ENCODE measurements around the gene TMEM35A. TPM values are rescaled to one million over a fixed set of nuclear protein-coding genes. Genes with fewer than 3 reads are reported as not detected.

TMEM35A gene, protein sequence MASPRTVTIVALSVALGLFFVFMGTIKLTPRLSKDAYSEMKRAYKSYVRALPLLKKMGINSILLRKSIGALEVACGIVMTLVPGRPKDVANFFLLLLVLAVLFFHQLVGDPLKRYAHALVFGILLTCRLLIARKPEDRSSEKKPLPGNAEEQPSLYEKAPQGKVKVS
- 1 to 10 TPM in 1 of 2 donors, under 1 TPM in 1; 0.68 to 7.7 TPM for total RNA-seq

GRCh38 chrX:101078716-101079598, at the start of gene TMEM35A:
TSS of gene TMEM35A (plus strand) at chrX:101078879. CDS start at chrX:101079003, 124 bp downstream.
- no peaks in the 10 kb centered on the region for H3K4me1 ChIP-seq (ENCODE audit: control insufficient read depth in 1 of 2, low read depth in 2 of 2)
- H3K9me3 ChIP-seq = no peaks in the 10 kb centered on the region
- TF ChIP-seq, protein P1, sequence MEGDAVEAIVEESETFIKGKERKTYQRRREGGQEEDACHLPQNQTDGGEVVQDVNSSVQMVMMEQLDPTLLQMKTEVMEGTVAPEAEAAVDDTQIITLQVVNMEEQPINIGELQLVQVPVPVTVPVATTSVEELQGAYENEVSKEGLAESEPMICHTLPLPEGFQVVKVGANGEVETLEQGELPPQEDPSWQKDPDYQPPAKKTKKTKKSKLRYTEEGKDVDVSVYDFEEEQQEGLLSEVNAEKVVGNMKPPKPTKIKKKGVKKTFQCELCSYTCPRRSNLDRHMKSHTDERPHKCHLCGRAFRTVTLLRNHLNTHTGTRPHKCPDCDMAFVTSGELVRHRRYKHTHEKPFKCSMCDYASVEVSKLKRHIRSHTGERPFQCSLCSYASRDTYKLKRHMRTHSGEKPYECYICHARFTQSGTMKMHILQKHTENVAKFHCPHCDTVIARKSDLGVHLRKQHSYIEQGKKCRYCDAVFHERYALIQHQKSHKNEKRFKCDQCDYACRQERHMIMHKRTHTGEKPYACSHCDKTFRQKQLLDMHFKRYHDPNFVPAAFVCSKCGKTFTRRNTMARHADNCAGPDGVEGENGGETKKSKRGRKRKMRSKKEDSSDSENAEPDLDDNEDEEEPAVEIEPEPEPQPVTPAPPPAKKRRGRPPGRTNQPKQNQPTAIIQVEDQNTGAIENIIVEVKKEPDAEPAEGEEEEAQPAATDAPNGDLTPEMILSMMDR (IDR thresholded peaks at IDR 0.05) = no peak
- ATAC-seq (ENCODE audit: insufficient number of reproducible peaks, low FRiP score, low read depth) = no peak
- DNase-seq (ENCODE audit: low spot score) = no peak
- peak within 1 kb of the TSS; percentile 71 for H3K4me3 ChIP-seq
- H3K27ac ChIP-seq = no peak within 1 kb of the TSS
- H3K36me3 ChIP-seq = no peaks in the 10 kb centered on the region
- H3K27me3 ChIP-seq (replicated peaks; ENCODE audit: insufficient read depth) = no peaks in the 10 kb centered on the region

- Histone ChIP-seq H3K9me3 (no peaks in the 10 kb centered on the region), H3K27ac (no peak overlapping the region), H3K36me3 (peaks cover 4% of the 10 kb centered on the region), H3K4me1 (ENCODE audit: control insufficient read depth in 1 of 2, low read depth in 2 of 2) (no peaks in the 10 kb centered on the region), H3K4me3 (no peak overlapping the region), H3K27me3 (replicated peaks; ENCODE audit: insufficient read depth) (no peaks in the 10 kb centered on the region)
- DNase-seq (ENCODE audit: low spot score) (no peak), ATAC-seq (ENCODE audit: insufficient number of reproducible peaks, low FRiP score, low read depth) (no peak)
- TF ChIP-seq, protein P1 (IDR thresholded peaks at IDR 0.05) = no peak
These were observed 49.0 kb upstream of the TMEM35A start for GRCh38 chrX:101029665-101030064.

GRCh38 chrX:101037231-101037630, 41.4 kb upstream of the TMEM35A start:
- Histone ChIP-seq H3K4me3 (no peak overlapping the region), H3K27me3 (replicated peaks; ENCODE audit: insufficient read depth) (no peaks in the 10 kb centered on the region), H3K27ac (no peak overlapping the region), H3K36me3 (peaks cover 6% of the 10 kb centered on the region), H3K9me3 (no peaks in the 10 kb centered on the region), H3K4me1 (ENCODE audit: control insufficient read depth in 1 of 2, low read depth in 2 of 2) (no peaks in the 10 kb centered on the region)
- ATAC-seq (ENCODE audit: insufficient number of reproducible peaks, low FRiP score, low read depth) (no peak), DNase-seq (ENCODE audit: low spot score) (no peak)
- TF ChIP-seq, protein P1 (IDR thresholded peaks at IDR 0.05) = no peak

DNA sequence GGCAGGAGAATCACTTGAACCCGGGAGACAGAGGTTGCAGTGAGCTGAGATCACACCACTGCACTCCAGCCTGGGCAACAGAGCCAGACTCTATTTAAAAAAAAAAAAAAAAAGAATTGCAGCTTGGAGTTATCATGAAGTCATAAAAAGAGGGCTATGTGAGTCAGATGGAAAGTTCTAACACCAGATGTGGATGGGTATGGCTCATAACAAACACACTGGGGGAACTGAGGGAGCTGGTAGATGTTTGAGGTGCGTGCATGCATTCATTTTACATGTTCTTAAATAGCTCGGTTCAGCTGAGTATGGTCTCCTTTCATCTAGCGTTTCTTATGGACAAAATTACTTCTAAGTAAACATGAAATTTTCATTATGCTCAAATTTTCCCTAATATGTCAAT, 38.5 kb upstream of the TMEM35A start:
- no peaks in the 10 kb centered on the region for H3K27me3 ChIP-seq (replicated peaks; ENCODE audit: insufficient read depth)
- TF ChIP-seq, protein P1 (IDR thresholded peaks at IDR 0.05) = no peak
- no peak overlapping the region for H3K4me3 ChIP-seq
- DNase-seq (ENCODE audit: low spot score) (no peak), ATAC-seq (ENCODE audit: insufficient number of reproducible peaks, low FRiP score, low read depth) (no peak)
- H3K36me3 ChIP-seq = peaks cover 2% of the 10 kb centered on the region
- no peaks in the 10 kb centered on the region for H3K4me1 ChIP-seq (ENCODE audit: control insufficient read depth in 1 of 2, low read depth in 2 of 2)
- no peak overlapping the region for H3K27ac ChIP-seq
- no peaks in the 10 kb centered on the region for H3K9me3 ChIP-seq

- H3K4me1 ChIP-seq (ENCODE audit: control insufficient read depth in 1 of 2, low read depth in 2 of 2) = peaks cover 0 to 14% of the 10 kb centered on the region in 2 donors
- DNase-seq (ENCODE audit: low spot score) = peak; percentile 1
- no peaks in the 10 kb centered on the region for H3K27me3 ChIP-seq (replicated peaks; ENCODE audit: insufficient read depth)
- H3K27ac ChIP-seq = peak overlapping the region; percentile 82 to 83
- no peaks in the 10 kb centered on the region for H3K9me3 ChIP-seq
- no peak for ATAC-seq (ENCODE audit: insufficient number of reproducible peaks, low FRiP score, low read depth)
- TF ChIP-seq, protein P1 (IDR thresholded peaks at IDR 0.05) = no peak
- no peaks in the 10 kb centered on the region for H3K36me3 ChIP-seq
- H3K4me3 ChIP-seq = peak overlapping the region; percentile 78
These were observed 27.5 kb upstream of the TMEM35A start for GRCh38 chrX:101051153-101051548.

Data from thoracic aorta (tissue), 2 donors.